Heart right ventricle (tissue), 16 donors: ENCODE measurements around the gene DDX1. TPM values are rescaled to one million over a fixed set of nuclear protein-coding genes. Genes with fewer than 3 reads are reported as not detected.

Experiments used
- ATAC-seq, 8 donors: fragments of 200-7000 bp; cut with Tn5 transposase; one replicate each; pipeline ENCODE4 v1.9.1; 2020; ENCODE audit warnings: mild to moderate bottlenecking in 8 of 8, moderate library complexity in 8 of 8, moderate number of reproducible peaks in 1 of 8
- DNase-seq, 2 donors: peaks; one replicate each; pipeline ENCODE4 v3.0.0-alpha.2; 2020
- H3K27ac ChIP-seq, 10 donors: fragments of 200-600 bp; sonication (generic) in 2 of 10; one replicate each; pipeline versions ENCODE4 v1.5.0 to v1.8.0; 2020 to 2022; ENCODE audit warnings: mild to moderate bottlenecking in 3 of 10
- H3K27me3 ChIP-seq, 7 donors: fragments of 200-600 bp; one replicate each; pipeline ENCODE4 v1.8.0; 2021 to 2022; ENCODE audit warnings: mild to moderate bottlenecking in 2 of 7
- H3K36me3 ChIP-seq, 9 donors: fragments of 200-600 bp; sonication (generic) in 1 of 9; one replicate each; pipeline versions ENCODE4 v1.5.0 to v1.8.0; 2020 to 2022; ENCODE audit warnings: mild to moderate bottlenecking in 2 of 9
- H3K4me1 ChIP-seq, 9 donors: fragments of 200-600 bp; sonication (generic) in 1 of 9; one replicate each; pipeline versions ENCODE4 v1.5.0 to v1.8.0; 2020 to 2022; ENCODE audit warnings: mild to moderate bottlenecking in 4 of 9
- H3K4me3 ChIP-seq, 10 donors: fragments of 200-600 bp; sonication (generic) in 2 of 10; one replicate each; pipeline versions ENCODE4 v1.5.0 to v1.8.0; 2020 to 2022; ENCODE audit warnings: mild to moderate bottlenecking in 7 of 10, moderate library complexity in 2 of 10
- H3K9me3 ChIP-seq, 11 donors: fragments of 200-600 bp in 10 of 11; sonication (generic) in 2 of 11; one replicate each; pipeline versions ENCODE4 v1.5.0 to v1.8.0; 2013 to 2022; ENCODE audit warnings: mild to moderate bottlenecking in 2 of 11, control low read depth in 1 of 11, moderate library complexity in 1 of 11
- CTCF ChIP-seq, 9 donors: fragments of 200-600 bp; sonication (generic) in 2 of 9; IDR thresholded peaks; one replicate each; pipeline versions ENCODE4 v1.5.0 to v1.8.0; 2021 to 2022; ENCODE audit warnings: antibody characterized with exemption in 9 of 9, mild to moderate bottlenecking in 5 of 9, moderate library complexity in 1 of 9
- WGBS, 2 donors: extraction: QIAGEN DNeasy Blood & Tissue Kit; methylation state at CpG; one replicate each; pipeline ENCODE4 v1.1.7; 2013; ENCODE audit warnings: inconsistent platforms in 1 of 2; 5-methylcytosine and 5-hydroxymethylcytosine counted together
- intact Hi-C, 10 donors: fragments of 100-400 bp; cut with DNase I; formaldehyde crosslinking; loops; one replicate each; pipeline versions ENCODE4 v1.11.1 to v1.14.2; 2022
- polyA plus RNA-seq, 2 donors: library from polyadenylated mRNA; stranded (reverse); fragments of 200-250 nt; gene quantifications; one replicate each; pipeline ENCODE4 v1.2.3, GENCODE V29; 2013
- total RNA-seq, 10 donors: library from RNA; stranded (reverse); fragmentation: NEBNext Ultra II Directional in 3 of 10; extraction: Animal tissue kit (Norgen Biotek cat#: 25700) in 3 of 10; gene quantifications; one replicate each; pipeline versions ENCODE4 v1.2.1 to v1.2.4, GENCODE V29; 2021 to 2023
- donor health status: Arrhythmogenic right ventricular cardiomyopathy.
- donor health status: ischemic (EF 13 %, LVEDD 7.1; RV severe dilation, severe dysfunction).
- donor health status: healthy with polysubstance abuse.
- donor health status: DM: no; HTN: yes; CAD: no.
- donor health status: DM: no; HTN: no; CAD: no.
- donor health status: ischemic (EF 25% LVEDD 6.9; RV normal size, moderate dysfunction).
- donor health status: ischemic (EF 25% LVEDD 5.7; RV mildly dilated, moderate dysfunction).
- donor health status: healthy.
- donor health status: DM: yes; HTN: yes; CAD: no.
- donor health status: Ischemic cardiomyopathy.
- donor health status: ischemic (EF 35%, LVEDD 5.7; RV mildly dilated, moderate dysfunction).
- donor health status: nonischemic (EF 11% LVEDD 7.7; RV severe dilation, severe dysfunction).
- donor health status: DM: yes; HTN: yes; CAD: no.
- donor health status: PGD.
- donor health status: ischemic (EF 29% LVEDD 5.4; RV normal size, mild dysfunction).
- donor health status: nonischemic (EF 23%, LVEDD 6.1; RV moderate dilation, normal function).

The DDX1 gene
- total and polyA plus RNA-seq, 12 donors: 80.1 to 183 (median 157) TPM

- H3K9me3 ChIP-seq: no peaks in the 10 kb centered on the region
- no peak overlapping the region for H3K27ac ChIP-seq
- H3K4me1 ChIP-seq: peaks cover 0 to 4% (median 0%) of the 10 kb centered on the region in 9 donors
- peaks cover 8 to 100% (median 77%) of the 10 kb centered on the region in 9 donors for H3K36me3 ChIP-seq
- intact Hi-C loops: no loop called here
- DNase-seq (no peak), ATAC-seq (no peak)
- no peak for TF ChIP-seq CTCF (IDR thresholded peaks at IDR 0.05)
- 44 to 89% methylated on average over 1 of the region's 1 CpG for WGBS, 2 donors
- no peak overlapping the region for H3K4me3 ChIP-seq
- no peaks in the 10 kb centered on the region for H3K27me3 ChIP-seq
These were observed 14.1 kb downstream of the DDX1 start for GRCh38 chr2:15605721-15606120.

GRCh38 chr2:15606481-15607441 is 15.1 kb downstream of the DDX1 start:
- 90 to 92% methylated on average over 8 of the region's 8 CpGs for WGBS, 2 donors
- intact Hi-C loops: no loop called here
- ATAC-seq (no peak), DNase-seq (no peak)
- no peak overlapping the region for H3K27ac ChIP-seq
- H3K4me1 ChIP-seq: peaks cover 0 to 4% (median 0%) of the 10 kb centered on the region in 9 donors
- H3K27me3 ChIP-seq: no peaks in the 10 kb centered on the region
- no peak for TF ChIP-seq CTCF (IDR thresholded peaks at IDR 0.05)
- no peak overlapping the region for H3K4me3 ChIP-seq
- H3K9me3 ChIP-seq: no peaks in the 10 kb centered on the region
- H3K36me3 ChIP-seq: peaks cover 4 to 91% (median 66%) of the 10 kb centered on the region in 9 donors

- peaks cover 0 to 4% (median 0%) of the 10 kb centered on the region in 9 donors for H3K4me1 ChIP-seq
- intact Hi-C loops: no loop called here
- DNase-seq (no peak), ATAC-seq (no peak)
- H3K9me3 ChIP-seq: no peaks in the 10 kb centered on the region
- peaks cover 4 to 80% (median 55%) of the 10 kb centered on the region in 9 donors for H3K36me3 ChIP-seq
- no peak for TF ChIP-seq CTCF (IDR thresholded peaks at IDR 0.05)
- H3K27ac ChIP-seq: no peak overlapping the region
- H3K4me3 ChIP-seq: no peak overlapping the region
- WGBS, 2 donors: 94 to 96% methylated on average over 7 of the region's 7 CpGs
- H3K27me3 ChIP-seq: no peaks in the 10 kb centered on the region
These were observed 16.2 kb downstream of the DDX1 start for GRCh38 chr2:15607709-15608391.

GRCh38 chr2:15608392-15608761 is 16.7 kb downstream of the DDX1 start:
- TF ChIP-seq CTCF (IDR thresholded peaks at IDR 0.05): no peak
- Histone ChIP-seq H3K36me3 (peaks cover 4 to 79% (median 50%) of the 10 kb centered on the region in 9 donors), H3K27ac (no peak overlapping the region), H3K4me3 (no peak overlapping the region), H3K9me3 (no peaks in the 10 kb centered on the region), H3K4me1 (peaks cover 0 to 4% (median 0%) of the 10 kb centered on the region in 9 donors), H3K27me3 (no peaks in the 10 kb centered on the region)
- no peak for ATAC-seq
- DNase-seq: no peak
- intact Hi-C loops: no loop called here
- 94 to 96% methylated on average over 4 of the region's 4 CpGs for WGBS, 2 donors
